ENCODE data around the gene METTL16. TPM values are rescaled to one million over a fixed set of nuclear protein-coding genes. Genes with fewer than 3 reads are reported as not detected.

METTL16 gene
- polyA plus RNA-seq, 1 experiment = 10.4 TPM

- Histone ChIP-seq H3K27me3 (ENCODE audit: control insufficient read depth, insufficient read depth, low read length) (no peaks in the 10 kb centered on the region), H3K4me3 (ENCODE audit: low read depth, low read length) (no peak overlapping the region), H3K36me3 (ENCODE audit: control insufficient read depth, insufficient read depth, low read length) (peaks cover 3% of the 10 kb centered on the region)
- ChIA-PET CTCF (no interaction called here), POLR2A (no interaction called here)
- TF ChIP-seq CTCF (IDR thresholded peaks at IDR 0.05; ENCODE audit: insufficient read depth, low read depth, low read length) = no peak
- no peak for DNase-seq (ENCODE audit: low read depth)
These were observed 44.8 kb downstream of the METTL16 start for GRCh38 chr17:2466931-2467330.

- Histone ChIP-seq H3K36me3 (ENCODE audit: control insufficient read depth, insufficient read depth, low read length) (peaks cover 3% of the 10 kb centered on the region), H3K4me3 (ENCODE audit: low read depth, low read length) (no peak overlapping the region), H3K27me3 (ENCODE audit: control insufficient read depth, insufficient read depth, low read length) (no peaks in the 10 kb centered on the region)
- ChIA-PET POLR2A (no interaction called here), CTCF (no interaction called here)
- TF ChIP-seq CTCF (IDR thresholded peaks at IDR 0.05; ENCODE audit: insufficient read depth, low read depth, low read length) = no peak
- DNase-seq (ENCODE audit: low read depth) = no peak
These were observed 49.2 kb downstream of the METTL16 start for GRCh38 chr17:2462481-2462880.

- POLR2A ChIA-PET = no interaction called here
- DNase-seq (ENCODE audit: low read depth) = no peak
- TF ChIP-seq CTCF (IDR thresholded peaks at IDR 0.05; ENCODE audit: insufficient read depth, low read depth, low read length) = no peak
- no peaks in the 10 kb centered on the region for H3K27me3 ChIP-seq (ENCODE audit: control insufficient read depth, insufficient read depth, low read length)
- H3K36me3 ChIP-seq (ENCODE audit: control insufficient read depth, insufficient read depth, low read length) = peaks cover 1% of the 10 kb centered on the region
- H3K4me3 ChIP-seq (ENCODE audit: low read depth, low read length) = no peak overlapping the region
- CTCF ChIA-PET = interaction anchor here (1.3 kb wide), 1 partner anchor 39 kb away, joined by 3 read pairs; no protein-coding TSS in a partner anchor
These were observed 51.8 kb downstream of the METTL16 start for GRCh38 chr17:2459917-2460271.

GRCh38 chr17:2457913-2458312 is 53.8 kb downstream of the METTL16 start:
- TF ChIP-seq CTCF (IDR thresholded peaks at IDR 0.05; ENCODE audit: insufficient read depth, low read depth, low read length) = no peak
- DNase-seq (ENCODE audit: low read depth) = no peak
- POLR2A ChIA-PET = no interaction called here
- Histone ChIP-seq H3K36me3 (ENCODE audit: control insufficient read depth, insufficient read depth, low read length) (no peaks in the 10 kb centered on the region; the same call in none of the 2 replicates), H3K4me3 (ENCODE audit: low read depth, low read length) (no peak overlapping the region), H3K27me3 (ENCODE audit: control insufficient read depth, insufficient read depth, low read length) (no peaks in the 10 kb centered on the region)
- CTCF ChIA-PET = interaction anchor here (0.7 to 1.2 kb wide), 2 partner anchors 12 to 28 kb away, joined by 3 to 4 read pairs; no protein-coding TSS in a partner anchor

- no peak for TF ChIP-seq CTCF (IDR thresholded peaks at IDR 0.05; ENCODE audit: insufficient read depth, low read depth, low read length)
- CTCF ChIA-PET = no interaction called here
- Histone ChIP-seq H3K27me3 (ENCODE audit: control insufficient read depth, insufficient read depth, low read length) (no peaks in the 10 kb centered on the region), H3K36me3 (ENCODE audit: control insufficient read depth, insufficient read depth, low read length) (no peaks in the 10 kb centered on the region; the same call in 1 of the 2 replicates), H3K4me3 (ENCODE audit: low read depth, low read length) (no peak overlapping the region)
- no peak for DNase-seq (ENCODE audit: low read depth)
- POLR2A ChIA-PET = no interaction called here
These were observed 55.2 kb downstream of the METTL16 start for GRCh38 chr17:2456475-2456874.

Data from BJ (cell line).